ENCODE data around the gene ADGRL3. TPM values are rescaled to one million over a fixed set of nuclear protein-coding genes. Genes with fewer than 3 reads are reported as not detected.

Gene ADGRL3
- total and polyA plus RNA-seq, 12 donors = 2.4 to 182 (median 22.1) TPM

DNA sequence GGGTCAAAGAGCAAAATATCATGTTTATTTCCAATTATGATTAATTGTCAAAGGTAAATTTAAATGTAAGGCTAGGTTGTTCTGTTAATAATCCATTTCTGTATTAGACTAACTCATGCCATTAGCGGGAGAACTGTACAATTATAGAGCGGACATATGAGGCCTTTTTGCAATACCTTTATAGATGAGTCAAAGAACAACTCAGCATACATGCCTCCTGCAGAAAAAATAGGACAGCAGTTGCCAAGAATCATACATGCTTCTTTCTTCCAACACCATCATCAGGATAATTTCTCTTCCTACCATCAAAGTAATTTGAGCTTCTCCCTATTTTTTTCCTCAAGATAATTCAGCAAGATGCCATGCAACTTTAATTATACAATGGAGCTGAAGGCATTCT lies 917.8 kb downstream of the ADGRL3 start:
- intact Hi-C loops (cut with DNase I) = no loop called here
- Histone ChIP-seq H3K36me3 (replicated peaks in 1 of 2) (no peaks in the 10 kb centered on the region), H3K27ac (no peak overlapping the region), H3K9me3 (replicated peaks in 1 of 3) (no peaks in the 10 kb centered on the region), H3K4me3 (no peak overlapping the region), H3K4me1 (replicated peaks in 1 of 2) (no peaks in the 10 kb centered on the region), H3K27me3 (no peaks in the 10 kb centered on the region)
- TF ChIP-seq, protein P1, sequence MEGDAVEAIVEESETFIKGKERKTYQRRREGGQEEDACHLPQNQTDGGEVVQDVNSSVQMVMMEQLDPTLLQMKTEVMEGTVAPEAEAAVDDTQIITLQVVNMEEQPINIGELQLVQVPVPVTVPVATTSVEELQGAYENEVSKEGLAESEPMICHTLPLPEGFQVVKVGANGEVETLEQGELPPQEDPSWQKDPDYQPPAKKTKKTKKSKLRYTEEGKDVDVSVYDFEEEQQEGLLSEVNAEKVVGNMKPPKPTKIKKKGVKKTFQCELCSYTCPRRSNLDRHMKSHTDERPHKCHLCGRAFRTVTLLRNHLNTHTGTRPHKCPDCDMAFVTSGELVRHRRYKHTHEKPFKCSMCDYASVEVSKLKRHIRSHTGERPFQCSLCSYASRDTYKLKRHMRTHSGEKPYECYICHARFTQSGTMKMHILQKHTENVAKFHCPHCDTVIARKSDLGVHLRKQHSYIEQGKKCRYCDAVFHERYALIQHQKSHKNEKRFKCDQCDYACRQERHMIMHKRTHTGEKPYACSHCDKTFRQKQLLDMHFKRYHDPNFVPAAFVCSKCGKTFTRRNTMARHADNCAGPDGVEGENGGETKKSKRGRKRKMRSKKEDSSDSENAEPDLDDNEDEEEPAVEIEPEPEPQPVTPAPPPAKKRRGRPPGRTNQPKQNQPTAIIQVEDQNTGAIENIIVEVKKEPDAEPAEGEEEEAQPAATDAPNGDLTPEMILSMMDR (IDR thresholded peaks at IDR 0.05) = no peak
- no peak for TF ChIP-seq POLR2A (IDR thresholded peaks at IDR 0.05)
- WGBS, 4 donors = 84 to 92% (median 89%) methylated on average over 2 of the region's 2 CpGs
- no peak for DNase-seq

DNA sequence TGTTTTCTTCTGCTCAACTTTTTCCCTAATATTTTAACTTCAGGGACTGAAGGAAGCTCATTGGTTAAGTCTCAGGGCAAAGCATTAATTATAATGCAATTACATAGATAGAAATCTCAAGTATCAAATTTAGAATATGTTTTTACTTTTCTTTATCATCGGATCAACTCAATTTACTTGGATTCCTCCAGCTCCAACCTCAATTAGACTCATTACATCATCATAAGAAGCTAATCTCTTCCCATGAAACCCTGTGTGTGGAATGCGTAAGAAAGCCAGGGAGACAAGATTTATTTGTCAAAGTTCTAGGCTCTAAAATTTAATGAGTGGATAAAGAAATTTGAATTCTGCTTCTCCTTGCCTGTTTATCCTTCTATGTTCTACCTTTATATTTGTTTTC lies 918.4 kb downstream of the ADGRL3 start:
- Histone ChIP-seq H3K9me3 (replicated peaks in 1 of 3) (no peaks in the 10 kb centered on the region), H3K27ac (no peak overlapping the region), H3K4me3 (no peak overlapping the region), H3K27me3 (no peaks in the 10 kb centered on the region), H3K4me1 (replicated peaks in 1 of 2) (no peaks in the 10 kb centered on the region), H3K36me3 (replicated peaks in 1 of 2) (no peaks in the 10 kb centered on the region)
- intact Hi-C loops (cut with DNase I) = no loop called here
- no peak for DNase-seq
- TF ChIP-seq, protein P1 (IDR thresholded peaks at IDR 0.05) = no peak
- no peak for TF ChIP-seq POLR2A (IDR thresholded peaks at IDR 0.05)
- WGBS, 4 donors = 69 to 78% (median 71%) methylated on average over 2 of the region's 2 CpGs

DNA sequence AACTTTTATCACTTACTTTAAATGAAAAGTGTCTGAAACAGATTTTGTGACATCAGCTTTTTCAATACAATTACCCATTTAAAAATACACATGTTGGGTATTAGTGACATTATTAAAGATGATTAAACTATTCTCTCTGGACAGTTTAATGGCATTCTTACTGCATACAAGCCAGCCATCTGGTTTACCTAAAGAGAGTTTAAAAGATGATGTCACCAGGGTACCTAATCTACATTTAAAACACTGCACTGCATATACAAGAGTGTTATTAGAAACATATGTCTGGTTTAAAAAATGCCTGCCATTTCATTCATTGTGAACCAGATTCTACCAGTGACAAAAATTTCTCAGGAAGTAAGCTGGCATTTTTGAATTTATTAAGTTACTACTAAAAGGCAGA lies 919.1 kb downstream of the ADGRL3 start:
- Histone ChIP-seq H3K9me3 (replicated peaks in 1 of 3) (no peaks in the 10 kb centered on the region), H3K27ac (no peak overlapping the region), H3K27me3 (no peaks in the 10 kb centered on the region), H3K4me3 (no peak overlapping the region), H3K4me1 (replicated peaks in 1 of 2) (no peaks in the 10 kb centered on the region), H3K36me3 (replicated peaks in 1 of 2) (no peaks in the 10 kb centered on the region)
- no peak for TF ChIP-seq POLR2A (IDR thresholded peaks at IDR 0.05)
- TF ChIP-seq, protein P1 (IDR thresholded peaks at IDR 0.05) = no peak
- no peak for DNase-seq
- intact Hi-C loops (cut with DNase I) = no loop called here

DNA sequence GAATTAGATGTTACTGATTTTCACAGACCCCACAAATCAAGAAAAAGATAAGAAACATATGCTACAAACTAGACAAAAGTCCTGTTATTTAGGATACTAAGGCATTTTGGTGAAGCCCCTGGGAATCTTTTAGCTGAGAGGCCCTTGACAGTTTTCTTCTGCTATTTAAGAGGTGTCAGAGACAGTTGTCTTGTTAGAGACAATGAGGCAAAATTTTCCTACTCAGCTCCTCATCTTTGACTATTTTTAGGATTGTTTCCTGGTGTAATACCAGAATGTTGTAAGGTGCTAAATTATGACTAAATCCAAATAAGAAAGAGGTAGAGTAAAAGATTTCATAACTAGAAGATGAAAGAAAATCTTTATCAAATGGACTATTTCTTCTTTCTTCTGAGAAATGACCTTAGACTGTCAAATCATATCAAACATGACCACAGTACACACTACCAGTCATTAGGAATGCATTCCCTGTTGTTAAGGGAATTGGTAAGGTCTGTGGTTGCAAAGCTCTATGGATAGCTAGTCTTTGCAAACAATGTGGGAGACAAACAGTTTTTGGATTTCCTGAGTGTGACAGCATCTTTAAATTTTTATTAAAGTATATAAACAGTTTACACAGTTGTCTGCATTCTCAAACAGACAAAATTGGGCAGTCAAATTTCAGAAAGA lies 926.1 kb downstream of the ADGRL3 start:
- no peaks in the 10 kb centered on the region for H3K4me1 ChIP-seq (replicated peaks in 1 of 2)
- H3K27me3 ChIP-seq = no peaks in the 10 kb centered on the region
- no peaks in the 10 kb centered on the region for H3K36me3 ChIP-seq (replicated peaks in 1 of 2)
- no peaks in the 10 kb centered on the region for H3K9me3 ChIP-seq (replicated peaks in 1 of 3)
- H3K4me3 ChIP-seq = no peak overlapping the region
- TF ChIP-seq POLR2A (IDR thresholded peaks at IDR 0.05) = no peak
- TF ChIP-seq, protein P1 (IDR thresholded peaks at IDR 0.05) = no peak
- intact Hi-C loops (cut with DNase I) = no loop called here
- DNase-seq = no peak
- no peak overlapping the region for H3K27ac ChIP-seq

Small RNAs within 50 kb of the gene (small RNA-seq; reads per million reads assigned to genes)
- 0 reads per million in 2 donors for gene RF00019

Measured in adrenal gland (tissue), 12 donors.